CD1c-positive myeloid dendritic cell (primary cell): Measurements from ENCODE around the gene CYP2J2.
A peak's percentile ranks its signal among the peaks of the same experiment; 100 is the strongest.
"Not testable (repeated sequence)": the region's sequence is repeated elsewhere in the genome, so short reads cannot be mapped to it uniquely, and the experiment has no call there.

Experiments
- DNase-seq: peaks from one replicate; pipeline ENCODE4 v3.0.0-alpha.2; 2016; ENCODE audit errors: extremely low spot score

Gene CYP2J2, protein sequence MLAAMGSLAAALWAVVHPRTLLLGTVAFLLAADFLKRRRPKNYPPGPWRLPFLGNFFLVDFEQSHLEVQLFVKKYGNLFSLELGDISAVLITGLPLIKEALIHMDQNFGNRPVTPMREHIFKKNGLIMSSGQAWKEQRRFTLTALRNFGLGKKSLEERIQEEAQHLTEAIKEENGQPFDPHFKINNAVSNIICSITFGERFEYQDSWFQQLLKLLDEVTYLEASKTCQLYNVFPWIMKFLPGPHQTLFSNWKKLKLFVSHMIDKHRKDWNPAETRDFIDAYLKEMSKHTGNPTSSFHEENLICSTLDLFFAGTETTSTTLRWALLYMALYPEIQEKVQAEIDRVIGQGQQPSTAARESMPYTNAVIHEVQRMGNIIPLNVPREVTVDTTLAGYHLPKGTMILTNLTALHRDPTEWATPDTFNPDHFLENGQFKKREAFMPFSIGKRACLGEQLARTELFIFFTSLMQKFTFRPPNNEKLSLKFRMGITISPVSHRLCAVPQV

GRCh38 chr1:59926381-59927123 is at the start of gene CYP2J2:
TSS of gene CYP2J2 (minus strand) at chr1:59926773. CDS start at chr1:59926746, 27 bp downstream.
- DNase-seq: peak; percentile 20

DNA sequence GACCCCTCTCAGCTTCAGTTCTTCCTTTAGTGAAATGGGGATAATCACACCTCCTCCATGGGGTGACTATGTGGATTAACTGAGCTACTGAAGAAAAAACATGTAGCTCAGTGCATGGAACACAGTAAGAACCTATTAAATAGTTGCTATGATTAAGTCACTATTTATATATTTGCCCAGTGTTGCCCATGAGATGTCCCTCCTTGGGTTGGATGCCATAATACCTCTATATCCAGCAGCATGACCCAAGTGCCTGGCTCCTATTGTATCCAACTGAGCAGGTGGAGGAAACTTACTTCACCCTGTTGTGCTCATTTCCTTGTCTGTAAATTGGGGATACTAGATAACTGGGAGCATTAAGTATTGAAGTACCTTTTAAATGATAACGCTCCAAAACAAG is 47.1 kb upstream of the CYP2J2 start:
- DNase-seq: no peak

DNA sequence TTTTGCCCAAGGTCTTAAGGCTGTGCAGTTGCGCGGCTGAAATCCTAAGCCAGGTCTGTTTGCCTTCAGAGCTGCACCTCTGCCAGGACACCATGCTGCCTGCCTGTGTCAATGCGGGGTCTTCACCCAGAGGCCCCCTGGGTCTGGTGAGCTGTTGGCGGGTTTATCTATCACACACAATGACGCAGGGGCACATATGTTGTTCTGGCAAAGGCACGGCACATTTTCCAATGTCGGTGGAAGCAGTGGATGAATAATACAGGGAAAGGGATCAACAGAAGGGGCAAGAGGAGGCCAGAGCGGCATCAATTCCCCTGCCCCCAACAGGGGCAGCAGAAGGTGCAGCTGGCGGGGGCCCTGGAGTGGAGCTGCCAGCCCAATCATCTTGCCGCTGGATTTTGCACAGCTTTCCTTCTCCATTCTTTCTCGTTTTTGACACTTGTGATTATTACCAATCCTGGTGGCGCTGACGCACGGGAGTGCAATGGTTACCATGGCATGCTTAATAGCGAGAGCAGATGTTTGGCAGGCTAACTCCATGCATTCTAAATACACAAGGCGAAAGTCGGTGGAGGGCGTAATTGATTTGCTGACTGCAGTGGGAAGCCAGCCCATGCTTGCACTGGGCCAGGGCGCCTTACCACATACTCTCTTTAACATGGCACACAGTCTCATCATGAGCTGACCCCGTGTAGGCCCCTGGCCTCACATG is 45.8 kb upstream of the CYP2J2 start:
- no peak for DNase-seq

GRCh38 chr1:59971464-59971911 is 44.9 kb upstream of the CYP2J2 start:
- DNase-seq: peak; percentile 77

DNA sequence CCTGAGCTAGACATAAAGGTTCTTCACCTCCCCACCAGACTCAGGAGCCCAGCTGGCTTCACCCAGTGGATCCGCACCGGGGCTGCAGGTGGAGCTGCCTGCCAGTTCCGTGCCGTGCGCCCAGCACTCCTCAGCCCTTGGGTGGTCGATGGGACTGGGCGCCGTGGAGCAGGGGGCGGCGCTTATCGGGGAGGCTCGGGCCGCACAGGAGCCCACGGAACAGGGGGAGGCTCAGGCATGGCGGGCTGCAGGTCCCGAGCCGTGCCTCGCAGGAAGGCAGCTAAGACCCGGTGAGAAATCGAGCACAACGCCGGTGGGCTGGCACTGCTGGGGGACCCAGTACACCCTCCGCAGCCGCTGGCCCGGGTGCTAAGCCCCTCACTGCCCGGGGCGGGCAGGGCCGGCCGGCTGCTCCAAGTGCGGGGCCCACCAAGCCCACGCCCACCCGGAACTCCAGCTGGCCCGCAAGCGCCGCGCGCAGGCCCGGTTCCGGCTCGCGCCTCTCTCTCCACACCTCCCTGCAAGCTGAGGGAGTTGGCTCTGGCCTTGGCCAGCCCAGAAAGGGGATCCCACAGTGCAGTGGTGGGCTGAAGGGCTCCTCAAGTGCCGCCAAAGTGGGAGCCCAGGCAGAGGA is 43.1 kb upstream of the CYP2J2 start:
- DNase-seq: not testable (repeated sequence)

- not testable (repeated sequence) for DNase-seq
These were observed 42.2 kb upstream of the CYP2J2 start for GRCh38 chr1:59968746-59969145.

GRCh38 chr1:59967780-59968179 is 41.2 kb upstream of the CYP2J2 start:
- DNase-seq: no peak

DNA sequence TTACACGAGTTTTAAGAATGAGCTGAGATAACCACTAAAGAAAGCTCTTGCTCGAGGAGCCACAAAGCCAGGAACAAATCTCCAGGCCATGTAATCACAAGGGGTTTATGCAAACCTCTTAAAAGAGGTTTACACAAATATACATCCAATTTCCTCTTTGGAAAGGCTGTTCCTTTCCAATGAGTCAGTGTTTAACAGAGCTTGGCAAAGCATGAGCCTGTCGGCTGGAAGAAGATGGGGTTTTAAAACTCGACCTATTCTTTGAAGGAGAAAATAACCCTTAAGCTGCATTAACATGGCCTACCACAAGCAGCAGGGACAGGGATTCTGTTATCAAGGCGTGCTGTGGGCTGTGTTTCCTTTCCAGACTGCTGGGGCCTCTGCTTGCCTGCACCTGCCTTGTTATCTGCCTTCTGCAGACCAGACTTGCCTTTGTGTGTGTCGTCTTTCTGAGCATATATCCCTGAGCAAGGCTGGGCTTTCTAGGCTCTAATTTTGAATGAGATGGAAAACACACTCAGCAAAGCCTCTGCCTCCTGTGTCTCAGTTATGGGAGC is 40.6 kb upstream of the CYP2J2 start:
- no peak for DNase-seq

- DNase-seq: no peak
These were observed 25.5 kb upstream of the CYP2J2 start for GRCh38 chr1:59952065-59952464.

DNA sequence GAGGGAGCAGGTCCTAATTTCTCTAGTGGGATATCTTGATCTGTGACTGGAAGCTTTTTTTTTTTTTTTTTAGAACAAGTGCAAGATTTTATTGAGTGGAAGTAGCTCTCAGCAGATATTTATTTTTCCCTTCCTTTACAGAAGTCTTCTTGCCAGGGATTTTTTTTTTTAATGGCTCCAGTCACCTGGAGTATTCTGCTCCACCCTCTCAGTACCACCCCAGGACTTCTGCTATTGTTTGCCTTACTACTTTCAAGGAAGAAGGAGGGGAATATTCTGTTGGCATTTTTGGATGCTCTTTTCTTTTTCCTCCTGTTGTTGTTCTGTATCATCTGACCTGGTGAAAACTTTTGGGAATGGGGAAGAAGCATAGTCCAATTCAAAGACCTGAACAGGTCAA is 23.1 kb upstream of the CYP2J2 start:
- DNase-seq: no peak

DNA sequence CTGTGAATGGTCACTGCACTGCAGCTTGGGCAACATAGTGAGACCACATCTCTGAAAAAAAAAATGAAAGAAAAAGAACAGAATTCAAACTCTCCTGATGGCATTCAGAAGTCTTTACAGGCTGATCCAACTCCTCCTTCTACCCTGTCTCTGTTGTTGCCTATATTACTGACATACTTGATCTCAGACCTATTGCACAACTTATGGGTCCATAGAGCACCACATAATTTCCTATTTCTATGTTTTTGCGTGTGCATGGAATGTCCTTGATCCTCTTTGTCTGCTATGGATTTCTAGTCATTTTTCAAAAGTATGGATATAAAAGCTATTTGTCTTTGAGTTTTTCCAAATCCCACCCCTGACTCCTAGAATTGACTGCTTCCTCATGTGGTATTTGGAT is 22.4 kb upstream of the CYP2J2 start:
- DNase-seq: no peak

DNA sequence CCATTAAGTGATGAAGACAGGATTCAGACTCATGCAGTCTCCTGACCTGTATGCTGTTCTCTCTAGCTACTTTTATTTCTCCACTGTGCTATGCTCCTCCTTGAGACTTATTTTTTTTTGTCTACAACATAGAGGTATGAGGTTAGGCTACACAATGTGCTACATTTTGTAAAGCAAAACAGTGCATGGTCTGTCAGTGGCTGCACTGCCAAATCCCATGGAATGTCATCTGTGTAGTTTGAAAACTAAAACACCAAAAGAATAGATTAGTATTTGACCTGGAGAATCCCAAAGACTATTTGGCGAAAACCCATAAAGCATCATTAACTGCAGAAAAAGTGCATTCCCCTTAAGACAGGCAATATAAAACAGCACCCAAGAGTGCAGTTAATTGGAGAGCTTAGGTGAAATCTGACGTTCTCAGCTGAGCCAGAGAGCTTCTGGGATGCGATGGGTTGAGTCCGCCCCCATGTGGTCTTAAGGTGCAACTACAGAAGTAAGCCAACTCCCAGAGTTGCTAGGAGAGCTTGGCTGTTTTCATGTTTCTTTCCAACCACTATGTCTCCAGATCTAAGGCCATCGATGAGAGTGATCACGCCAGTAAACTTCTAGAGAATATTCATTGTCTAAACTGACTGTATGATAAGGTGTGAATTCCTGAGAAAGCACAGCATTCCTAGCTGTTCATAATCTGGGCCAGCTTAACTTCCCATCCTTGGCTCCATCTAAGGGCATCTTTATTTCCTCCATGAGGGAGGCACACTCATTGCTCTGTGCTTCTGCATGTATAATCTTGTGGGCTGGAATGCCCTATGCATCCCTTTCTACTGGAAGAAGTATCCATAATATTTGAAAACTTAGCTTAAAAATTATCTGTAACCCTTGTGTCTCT is 20.7 kb upstream of the CYP2J2 start:
- DNase-seq: peak; percentile 66

GRCh38 chr1:59945790-59946189 is 19.2 kb upstream of the CYP2J2 start:
- no peak for DNase-seq

- no peak for DNase-seq
These were observed 12.8 kb upstream of the CYP2J2 start for GRCh38 chr1:59939393-59939792.

DNA sequence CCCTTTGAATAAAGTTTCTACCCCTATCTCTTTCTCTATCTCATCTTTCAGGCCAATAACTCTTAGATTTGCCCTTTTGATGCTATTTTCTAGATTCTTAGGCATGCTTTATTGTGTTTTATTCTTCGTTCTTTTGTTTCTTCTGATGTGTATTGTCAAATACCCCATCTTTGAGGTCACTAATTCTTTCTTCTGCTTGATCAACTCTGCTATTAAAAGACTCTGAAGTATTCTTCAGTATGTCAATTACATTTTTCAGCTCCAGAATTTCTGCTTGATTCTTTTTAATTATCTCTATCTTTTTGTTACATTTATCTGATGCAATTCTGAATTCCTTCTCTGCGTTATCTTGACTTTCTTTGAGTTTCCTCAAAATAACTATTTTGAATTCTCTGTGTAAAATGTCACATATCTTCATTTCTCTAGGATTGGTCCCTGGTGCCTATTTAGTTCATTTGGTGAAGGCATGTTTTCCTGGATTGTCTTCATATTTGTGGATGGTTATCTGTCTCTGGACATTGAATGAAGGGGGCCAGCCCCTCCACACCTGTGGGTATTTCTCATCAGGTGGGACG is 11.2 kb upstream of the CYP2J2 start:
- DNase-seq: no peak

DNA sequence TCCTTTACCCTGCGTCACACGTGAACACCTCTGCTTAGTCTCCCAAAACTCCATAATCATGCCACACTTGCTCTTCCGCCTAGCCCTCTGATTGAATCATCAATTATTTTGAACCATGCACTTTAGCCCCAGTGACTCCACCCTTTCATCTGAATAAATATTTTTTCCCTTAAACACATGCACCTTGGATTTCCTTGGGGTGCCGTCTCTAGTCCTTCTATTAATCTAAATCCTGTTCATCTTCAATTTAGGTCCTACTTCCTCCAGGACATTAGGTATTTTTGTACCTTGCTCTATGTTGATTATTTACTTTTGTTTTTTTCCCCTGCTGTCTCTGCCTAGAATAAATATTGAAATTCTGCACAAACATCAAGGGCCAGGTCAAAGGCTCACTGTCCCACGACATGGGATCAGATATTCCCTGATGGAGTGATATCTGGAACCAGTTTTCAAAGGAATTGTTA is 9.8 kb upstream of the CYP2J2 start:
- no peak for DNase-seq

GRCh38 chr1:59928996-59929395 is 2.4 kb upstream of the CYP2J2 start:
- no peak for DNase-seq

DNA sequence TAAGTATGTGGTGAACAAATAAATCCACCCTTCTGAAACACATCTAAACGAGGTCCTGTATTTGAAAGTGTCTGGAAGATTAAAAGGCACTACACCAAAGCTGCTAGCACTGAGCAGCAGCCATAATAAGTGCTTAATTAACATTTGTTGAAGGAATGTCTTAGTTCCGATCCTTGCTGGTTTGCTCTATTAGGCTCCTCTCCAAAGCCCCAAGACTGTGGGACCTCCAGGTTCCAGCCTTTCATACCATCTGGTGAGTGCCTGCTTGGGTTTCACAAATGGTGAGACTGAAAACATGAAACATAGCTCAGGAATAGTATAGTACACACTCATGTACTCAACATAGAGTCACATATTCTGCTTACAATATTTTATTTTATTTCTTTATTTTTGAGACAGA is 640 bp upstream of the CYP2J2 start:
- no peak for DNase-seq

DNA sequence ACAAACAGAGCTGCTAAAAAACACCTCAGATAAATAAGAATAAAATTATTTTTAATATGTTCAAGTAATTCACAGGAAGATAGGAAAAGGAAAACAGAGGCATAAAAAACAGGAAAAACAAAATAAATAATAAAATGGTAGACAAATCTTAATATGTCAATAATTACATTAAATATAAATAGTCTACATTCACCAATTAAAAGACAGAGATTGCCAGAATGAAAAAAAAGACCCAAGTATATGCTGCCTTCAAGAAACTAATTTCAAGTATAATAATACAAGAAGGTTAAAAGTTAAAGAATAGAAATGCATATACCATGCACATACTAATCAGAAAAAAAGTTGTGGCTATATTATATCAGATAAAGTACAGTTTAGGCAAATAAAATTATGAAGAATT is 1.9 kb downstream of the CYP2J2 start:
- DNase-seq: no peak
